Kidney epithelial cell (primary cell): ENCODE results near the gene NME3. TPM values are rescaled to one million over a fixed set of nuclear protein-coding genes. Genes with fewer than 3 reads are reported as not detected.

Experiments
- DNase-seq: peaks from one replicate; pipeline ENCODE4 v3.0.0-alpha.2; 2010; ENCODE audit warnings: low read depth
- H3K27me3 ChIP-seq: 2 replicates; pipeline ENCODE4 v1.6.0; 2011; ENCODE audit warnings: low read length; ENCODE audit not compliant: control insufficient read depth, insufficient read depth
- H3K36me3 ChIP-seq: 2 replicates; pipeline ENCODE4 v1.5.1; 2011; ENCODE audit warnings: low read length; ENCODE audit not compliant: control insufficient read depth, insufficient read depth
- H3K4me3 ChIP-seq: 2 replicates; pipeline ENCODE4 v1.5.1; 2011; ENCODE audit warnings: low read depth, mild to moderate bottlenecking, control low read depth, low read length
- CTCF ChIP-seq: IDR thresholded peaks from 2 replicates; pipeline ENCODE4 v1.5.1; 2011; ENCODE audit warnings: mild to moderate bottlenecking, moderate library complexity, low read length, control low read depth, inconsistent platforms; ENCODE audit not compliant: insufficient read depth, poor library complexity, severe bottlenecking
- total RNA-seq: library from RNA; depleted of rRNA; stranded (reverse); fragments of >200 nt; gene quantifications from 2 replicates; pipeline ENCODE4 v1.2.3, GENCODE V29; 2015

Gene NME3
- total RNA-seq, 1 donor from 2014 or later: 44.9 TPM

GRCh38 chr16:1745900-1746692 is 25.2 kb downstream of the NME3 start:
- Histone ChIP-seq H3K27me3 (no peaks in the 10 kb centered on the region), H3K4me3 (no peak overlapping the region), H3K36me3 (peaks cover 1% of the 10 kb centered on the region)
- DNase-seq: no peak
- no peak for TF ChIP-seq CTCF

GRCh38 chr16:1745181-1745899 is 26.0 kb downstream of the NME3 start:
- Histone ChIP-seq H3K27me3 (no peaks in the 10 kb centered on the region), H3K36me3 (peaks cover 1% of the 10 kb centered on the region), H3K4me3 (no peak overlapping the region)
- TF ChIP-seq CTCF: no peak
- no peak for DNase-seq

DNA sequence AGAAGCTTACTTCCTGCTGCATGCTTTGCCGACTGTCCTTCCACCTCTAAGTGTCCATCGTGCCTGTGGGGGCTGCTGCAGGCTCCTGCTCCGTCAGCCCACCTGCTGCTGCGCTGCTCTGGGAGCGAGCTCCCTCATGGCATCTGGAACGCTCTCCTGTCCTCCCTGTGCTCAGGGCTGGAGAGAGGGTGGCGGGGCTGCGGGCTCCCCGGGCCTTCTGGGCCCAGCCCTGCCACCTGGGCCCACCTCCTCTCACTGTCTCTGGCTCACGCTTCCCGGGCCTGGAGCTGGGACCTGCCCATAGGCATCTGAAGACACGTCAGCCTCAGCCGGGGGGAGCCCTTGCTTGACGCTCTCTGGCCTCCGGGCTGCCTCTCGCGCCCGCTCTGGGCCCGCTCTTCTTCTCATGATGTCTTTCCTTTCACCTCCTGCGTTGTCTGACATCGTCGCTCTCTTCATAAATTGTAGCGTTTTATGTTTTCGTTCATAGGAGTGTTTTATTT is 27.0 kb downstream of the NME3 start:
- TF ChIP-seq CTCF: no peak
- DNase-seq: no peak
- H3K27me3 ChIP-seq: no peaks in the 10 kb centered on the region

GRCh38 chr16:1743376-1744337 is 27.7 kb downstream of the NME3 start:
- no peaks in the 10 kb centered on the region for H3K27me3 ChIP-seq
- no peak for TF ChIP-seq CTCF
- no peak overlapping the region for H3K4me3 ChIP-seq
- no peak for DNase-seq
- H3K36me3 ChIP-seq: no peaks in the 10 kb centered on the region

More for the DNA sequence above, 27.0 kb downstream of the NME3 start:
- H3K36me3 ChIP-seq: peaks cover 1% of the 10 kb centered on the region
- no peak overlapping the region for H3K4me3 ChIP-seq

GRCh38 chr16:1741553-1742165 is 29.7 kb downstream of the NME3 start:
- TF ChIP-seq CTCF: no peak
- H3K4me3 ChIP-seq: no peak overlapping the region
- DNase-seq: no peak
- H3K27me3 ChIP-seq: no peaks in the 10 kb centered on the region
- no peaks in the 10 kb centered on the region for H3K36me3 ChIP-seq
